COLO668 (cell line): ENCODE data around the gene GPR31.

Source experiments
- DNase-seq: peaks from one replicate; lab custom pipeline; 2025; ENCODE audit not compliant: unreplicated experiment; lab: John Stamatoyannopoulos, UW

Gene GPR31

DNA sequence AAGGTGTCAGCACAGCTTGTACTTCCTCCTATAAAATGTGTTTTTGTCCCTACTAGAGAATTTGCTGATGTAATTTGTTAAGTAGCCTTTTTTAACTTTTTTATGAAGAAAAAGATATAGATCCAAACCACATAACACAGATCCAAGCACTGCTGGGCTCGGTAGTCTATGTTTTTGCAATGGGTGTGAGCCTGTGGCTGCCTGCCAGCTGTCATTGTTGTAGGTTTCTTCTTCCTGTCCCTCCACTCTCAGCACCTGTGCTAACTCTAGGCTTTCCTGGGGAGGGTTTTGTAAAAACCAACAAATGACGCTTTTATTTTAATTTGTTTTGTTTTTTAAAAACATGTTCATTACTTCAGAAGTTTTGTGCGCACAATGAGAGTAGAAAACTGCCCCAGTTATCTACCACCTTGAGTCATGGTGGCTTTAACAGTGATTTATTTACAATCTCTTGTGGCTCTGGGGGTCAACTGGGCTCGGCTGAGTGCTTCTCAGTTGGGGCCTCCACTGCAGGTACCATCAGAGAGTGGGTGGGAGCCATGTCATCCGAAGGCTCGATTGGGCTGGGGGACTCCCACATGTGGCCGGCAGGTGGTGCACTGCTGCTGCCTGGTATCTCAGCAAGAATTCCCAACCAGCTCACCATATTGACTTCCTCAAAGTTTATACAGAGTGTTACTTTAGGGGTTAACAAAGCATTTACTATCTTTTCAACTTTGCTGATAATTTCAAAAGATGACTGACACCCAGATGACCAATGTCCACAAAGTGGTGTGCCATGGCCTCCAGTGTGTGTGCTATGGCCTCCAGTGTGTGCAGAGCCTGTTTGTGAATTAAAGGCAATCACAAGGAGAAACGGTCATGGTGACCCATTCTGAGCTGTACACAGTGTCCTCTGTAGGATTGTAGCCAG, 37.9 kb downstream of the GPR31 start:
- no peak for DNase-seq

DNA sequence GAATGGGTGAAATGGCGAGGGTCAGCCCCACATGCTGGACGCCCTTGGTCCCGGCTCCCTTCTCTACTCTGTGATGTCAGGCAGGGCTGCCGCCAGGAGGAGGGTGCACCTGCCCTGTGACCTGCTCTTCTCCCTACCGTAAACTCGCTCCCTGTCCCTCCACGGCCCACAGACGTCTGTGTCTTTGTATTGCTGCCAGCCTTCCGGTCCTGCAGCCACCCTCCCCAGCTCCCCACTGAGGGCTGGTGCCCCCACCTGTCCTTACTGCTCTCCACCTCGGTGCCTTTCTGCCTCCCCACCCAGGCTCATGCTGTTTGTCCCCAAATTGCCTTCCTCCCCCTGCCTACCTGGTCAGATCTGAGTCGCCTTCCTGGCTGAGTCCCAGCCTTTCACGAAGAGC, 38.9 kb downstream of the GPR31 start:
- DNase-seq: no peak

DNA sequence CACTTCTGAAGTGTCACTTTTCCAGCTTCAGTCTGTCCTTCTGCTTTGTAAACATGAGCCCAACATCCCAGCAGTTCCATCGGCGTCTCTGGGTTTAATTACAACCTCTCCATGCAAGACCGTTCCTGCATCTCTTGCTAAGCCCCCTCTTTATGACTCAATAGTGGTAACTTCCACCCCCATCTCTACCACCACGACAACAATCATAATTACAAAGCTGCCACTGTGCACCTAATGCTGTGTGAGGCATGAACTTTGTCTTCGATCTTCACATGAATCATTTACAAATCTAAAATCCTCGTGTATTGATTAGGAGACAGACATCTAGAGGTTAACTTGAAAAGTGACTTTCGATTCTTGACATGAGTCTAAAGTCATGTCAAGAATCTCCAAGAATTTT, 39.8 kb downstream of the GPR31 start:
- no peak for DNase-seq

DNA sequence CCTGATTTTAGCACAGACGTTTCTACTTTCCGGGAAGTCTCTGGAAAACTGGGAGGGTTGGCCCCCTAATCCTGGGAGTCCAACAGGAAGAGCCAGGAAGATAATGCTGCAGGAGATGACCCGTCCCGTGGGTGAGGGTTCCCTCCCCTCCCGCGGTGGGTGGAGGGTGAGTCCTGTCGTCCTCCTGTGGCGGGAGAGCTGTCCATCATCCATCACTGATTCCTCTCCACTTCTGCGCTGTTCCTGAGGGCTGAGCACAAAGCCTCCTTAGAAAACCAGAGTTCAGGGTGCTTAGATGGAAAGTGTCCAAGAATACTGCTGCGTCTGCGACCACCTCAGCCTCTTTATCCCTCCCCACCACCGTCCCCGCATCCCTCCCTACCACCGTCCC, 40.9 kb downstream of the GPR31 start:
- no peak for DNase-seq

DNA sequence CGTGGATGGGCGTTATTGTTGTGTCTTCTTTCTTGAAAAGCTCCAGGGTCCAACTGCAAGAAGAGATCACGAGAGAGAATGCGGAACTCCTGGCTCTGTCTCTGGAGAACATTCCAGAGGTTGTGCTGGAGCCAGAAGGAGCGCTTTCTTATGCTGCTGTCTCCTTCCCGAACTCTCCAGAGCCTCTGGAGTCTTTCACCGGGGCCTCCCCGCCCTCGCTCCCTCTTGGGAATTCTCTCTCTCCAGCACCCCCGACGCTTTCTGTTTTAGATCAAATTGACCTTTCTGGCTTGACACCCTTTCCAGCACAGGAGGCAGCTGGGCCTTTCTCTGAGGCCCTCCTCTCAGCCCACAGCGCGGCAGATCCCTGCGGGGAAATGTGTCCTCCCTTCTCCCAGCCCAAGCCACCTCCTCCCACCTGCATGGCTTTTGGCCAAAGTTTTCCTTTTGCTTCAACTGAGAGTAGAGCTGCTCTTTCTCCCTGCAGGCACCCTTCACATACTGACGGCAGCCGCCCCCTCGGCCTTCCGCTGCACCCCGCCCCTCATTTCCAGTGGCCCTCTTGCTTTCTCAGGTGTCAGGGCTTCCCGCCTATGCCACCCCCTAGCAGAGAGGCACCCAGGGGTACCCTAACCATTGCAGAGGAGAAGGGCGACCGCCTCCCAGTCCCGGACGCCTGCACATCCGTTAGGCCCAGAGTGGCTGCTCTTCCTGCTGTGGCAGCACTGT, 41.5 kb downstream of the GPR31 start:
- no peak for DNase-seq

DNA sequence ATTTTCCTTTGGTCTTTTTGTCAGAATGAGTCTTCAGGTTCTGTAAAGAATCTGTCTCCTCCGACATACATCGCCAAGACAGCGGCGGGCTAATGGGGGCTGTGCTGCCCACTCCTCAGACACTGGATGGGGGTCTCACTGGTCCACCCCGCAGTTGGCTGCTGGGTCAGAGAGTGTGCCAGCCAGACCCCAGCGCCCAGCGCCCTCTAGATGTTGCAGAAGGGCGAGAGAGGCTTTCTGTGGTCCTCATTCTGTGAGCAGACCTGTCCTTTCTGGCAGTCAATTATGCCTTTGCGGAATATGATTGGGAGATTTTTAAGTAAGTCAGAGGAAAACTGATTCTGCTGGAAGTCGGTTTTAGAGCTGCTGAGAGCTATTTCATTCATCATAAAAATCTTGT, 42.7 kb downstream of the GPR31 start:
- no peak for DNase-seq

DNA sequence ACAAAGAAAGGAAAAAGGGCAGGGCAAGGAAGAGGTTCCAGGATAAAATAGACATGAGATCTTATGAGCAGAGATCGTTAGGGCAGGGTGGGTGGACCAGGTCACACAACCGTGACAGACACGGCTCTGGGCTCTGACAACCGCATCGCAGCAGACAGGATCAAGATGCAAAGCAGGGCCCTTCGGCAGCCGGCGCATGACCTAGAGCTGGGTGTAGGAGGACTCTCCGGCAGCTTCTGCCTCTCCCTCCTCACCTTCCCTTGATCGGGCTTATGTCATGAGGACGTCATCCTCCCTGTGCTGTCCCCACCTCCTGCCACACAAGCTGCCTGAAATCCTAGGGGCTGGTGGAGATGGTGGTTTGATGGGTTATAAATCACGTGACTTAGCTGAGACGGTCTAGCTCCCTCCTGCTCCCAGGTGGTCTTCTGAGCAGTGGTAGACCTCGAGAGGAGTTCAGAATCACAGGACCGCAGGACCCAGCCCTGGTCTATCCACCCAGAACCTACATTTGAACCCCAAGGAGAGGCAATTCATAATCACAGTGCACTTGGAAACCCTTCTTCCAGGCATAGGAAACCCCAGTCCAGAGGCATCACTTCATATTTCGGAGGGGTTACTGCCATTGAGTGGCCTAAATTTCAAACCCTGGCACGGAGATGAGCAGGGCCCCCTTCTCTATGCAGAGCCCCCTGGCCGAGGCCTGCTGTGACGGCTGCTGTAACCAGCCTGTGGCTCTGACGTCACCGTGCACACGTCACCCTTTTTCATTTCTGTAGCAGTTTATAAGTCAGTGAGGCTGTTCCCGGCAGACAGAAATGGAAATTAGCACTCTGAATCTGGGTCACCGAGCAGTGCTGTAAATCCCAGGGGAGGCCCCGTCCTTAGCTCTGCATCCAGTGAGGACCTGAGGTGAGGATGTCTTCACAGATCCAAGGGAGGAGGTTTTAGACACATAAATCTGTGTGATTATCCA, 43.6 kb downstream of the GPR31 start:
- DNase-seq: no peak

DNA sequence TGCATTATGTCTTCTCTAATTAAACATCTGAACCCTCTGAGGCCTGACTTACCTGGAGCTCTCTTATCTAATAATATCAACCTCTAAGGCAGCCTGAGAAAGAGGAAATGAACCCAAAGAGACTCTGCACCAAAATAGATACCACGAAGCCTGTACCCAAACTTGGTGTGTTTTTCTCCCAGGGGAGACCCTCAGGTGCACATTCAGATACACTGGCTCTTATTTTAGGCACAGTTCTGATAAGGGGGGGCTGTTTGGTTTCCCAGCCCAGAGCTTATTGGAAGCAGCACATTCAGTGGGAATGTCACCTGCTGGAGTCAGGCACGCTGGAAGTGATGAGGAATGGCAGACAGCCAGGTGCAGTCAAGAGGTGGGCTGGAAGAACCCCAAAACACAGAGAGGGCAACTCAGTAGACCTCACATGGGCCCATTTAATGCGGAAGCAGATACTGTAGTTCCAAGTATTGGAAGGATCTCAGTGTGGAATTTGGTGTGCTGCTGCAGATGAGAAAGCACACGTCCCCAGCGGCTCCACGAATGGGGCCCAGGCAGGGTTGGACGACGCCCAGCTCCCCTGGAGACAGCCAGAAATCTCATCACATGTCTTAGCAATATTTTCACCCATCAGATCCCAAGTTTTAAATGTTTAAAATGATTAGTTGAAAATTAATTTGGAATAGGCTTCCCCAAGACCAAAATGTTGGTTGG, 44.6 kb downstream of the GPR31 start:
- DNase-seq: no peak

DNA sequence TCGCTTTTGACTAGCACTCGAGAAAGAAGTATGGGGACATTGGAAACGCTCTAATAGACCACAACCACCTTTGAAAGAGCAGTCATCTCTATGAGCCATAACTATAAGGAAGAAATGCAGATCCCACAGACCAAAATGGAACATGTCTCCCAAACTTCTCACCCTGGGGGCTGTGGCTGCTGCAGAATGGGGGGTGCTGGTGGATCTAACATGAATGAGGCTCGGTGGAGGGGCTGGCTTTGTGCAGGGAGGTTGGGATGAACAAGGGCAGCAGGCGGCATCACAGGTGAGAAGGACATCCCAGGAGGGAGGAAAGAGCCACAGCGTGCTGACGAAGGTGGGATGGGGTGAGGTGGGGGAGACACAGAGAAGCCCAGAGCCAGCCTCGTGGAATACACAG, 45.4 kb downstream of the GPR31 start:
- no peak for DNase-seq

DNA sequence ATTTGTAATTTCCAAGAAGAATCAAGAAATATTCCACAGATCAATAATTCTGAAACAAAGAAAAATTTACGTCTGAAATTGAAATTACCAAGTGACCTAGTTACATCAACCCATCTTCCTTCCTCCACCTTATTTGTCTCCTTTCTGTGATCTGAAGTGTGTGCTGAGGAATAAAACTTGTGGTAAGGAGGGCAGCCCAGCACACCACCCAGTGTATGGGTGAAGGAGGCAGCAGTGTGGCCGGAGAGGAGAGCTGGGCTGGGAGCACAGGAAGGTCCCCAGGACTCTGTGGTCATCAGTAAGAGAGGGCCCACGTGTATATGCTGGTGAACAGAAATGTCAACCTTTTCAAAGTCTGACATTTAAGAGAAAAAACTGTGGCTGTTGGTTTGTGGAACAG, 46.2 kb downstream of the GPR31 start:
- no peak for DNase-seq

DNA sequence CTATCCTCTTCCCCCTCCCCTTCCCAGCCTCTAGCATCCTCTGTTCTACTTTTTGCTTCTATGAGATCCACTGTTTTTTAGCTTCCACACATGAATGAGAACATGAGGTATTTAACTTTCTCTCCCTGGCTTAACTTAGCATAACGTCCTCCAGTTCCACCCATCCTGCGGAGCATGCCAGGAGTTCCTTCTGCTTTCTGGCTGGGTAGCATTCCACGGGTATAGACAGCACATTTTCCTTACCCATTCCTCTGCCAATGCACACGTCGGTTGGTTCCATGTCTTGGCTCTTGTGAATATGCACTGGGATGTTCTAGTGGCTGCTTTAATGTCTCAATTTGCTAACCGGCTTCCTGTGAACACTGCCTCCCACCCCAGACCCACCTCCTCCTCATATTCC, 48.1 kb downstream of the GPR31 start:
- DNase-seq: no peak

DNA sequence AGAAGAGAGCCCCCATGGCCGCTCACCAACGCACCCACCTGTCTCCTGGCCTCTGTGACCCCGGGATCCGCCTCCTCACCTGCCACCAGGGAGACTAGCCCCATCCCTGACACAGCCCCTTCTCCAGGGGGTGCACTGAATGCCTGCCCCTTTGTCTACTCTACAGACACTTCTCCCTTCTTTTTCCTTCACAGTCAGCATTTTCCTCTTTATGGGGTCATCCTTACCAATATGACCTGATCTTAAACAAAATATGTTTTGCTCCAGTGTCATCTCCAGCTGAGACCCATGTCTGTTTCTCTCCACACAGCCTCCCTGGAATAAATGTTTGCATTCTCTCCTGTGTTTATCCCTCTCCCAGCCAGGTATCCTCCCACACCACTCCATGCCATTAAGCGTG, 49.5 kb downstream of the GPR31 start:
- no peak for DNase-seq

DNA sequence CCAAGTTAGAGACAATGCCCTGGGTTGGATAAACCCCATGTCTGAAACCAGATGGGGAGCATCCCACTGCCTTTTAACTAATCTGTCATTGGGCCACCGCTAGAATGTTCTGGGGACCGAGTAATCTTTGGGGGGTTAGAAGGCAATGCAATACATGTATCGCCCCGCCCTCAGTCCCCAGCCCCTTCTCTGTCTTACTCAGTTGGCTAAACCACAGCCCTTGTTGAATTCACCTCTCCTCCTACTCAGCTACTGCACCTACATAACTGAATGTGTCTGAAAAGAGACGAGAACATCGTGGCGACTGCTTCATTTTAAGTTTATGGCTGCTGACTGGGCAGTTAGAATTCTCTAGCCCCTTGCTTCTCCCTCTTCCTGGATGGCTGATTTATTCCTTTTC, 50.0 kb downstream of the GPR31 start:
- no peak for DNase-seq

DNA sequence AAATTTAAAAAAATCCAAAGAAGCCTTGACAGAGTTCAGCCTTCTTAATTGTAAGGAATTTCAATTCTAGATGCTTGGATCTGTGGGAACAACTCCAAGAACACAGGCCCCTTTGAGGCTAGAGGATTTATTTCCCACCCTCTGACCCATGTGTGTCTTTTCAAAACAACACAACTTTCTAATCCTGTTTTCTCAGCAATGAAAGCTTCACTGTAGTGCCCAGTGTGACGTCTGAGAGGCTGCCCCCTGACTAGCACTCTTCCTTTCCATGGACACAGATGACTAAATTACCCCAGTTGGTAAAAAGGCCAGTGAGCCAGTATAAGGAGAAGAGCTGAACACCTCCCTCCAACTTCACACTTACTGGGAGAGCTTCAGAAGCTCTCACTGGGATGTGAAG, 51.4 kb downstream of the GPR31 start:
- no peak for DNase-seq
